ENCODE measurements around the gene BCAR3.

BCAR3 gene

DNA sequence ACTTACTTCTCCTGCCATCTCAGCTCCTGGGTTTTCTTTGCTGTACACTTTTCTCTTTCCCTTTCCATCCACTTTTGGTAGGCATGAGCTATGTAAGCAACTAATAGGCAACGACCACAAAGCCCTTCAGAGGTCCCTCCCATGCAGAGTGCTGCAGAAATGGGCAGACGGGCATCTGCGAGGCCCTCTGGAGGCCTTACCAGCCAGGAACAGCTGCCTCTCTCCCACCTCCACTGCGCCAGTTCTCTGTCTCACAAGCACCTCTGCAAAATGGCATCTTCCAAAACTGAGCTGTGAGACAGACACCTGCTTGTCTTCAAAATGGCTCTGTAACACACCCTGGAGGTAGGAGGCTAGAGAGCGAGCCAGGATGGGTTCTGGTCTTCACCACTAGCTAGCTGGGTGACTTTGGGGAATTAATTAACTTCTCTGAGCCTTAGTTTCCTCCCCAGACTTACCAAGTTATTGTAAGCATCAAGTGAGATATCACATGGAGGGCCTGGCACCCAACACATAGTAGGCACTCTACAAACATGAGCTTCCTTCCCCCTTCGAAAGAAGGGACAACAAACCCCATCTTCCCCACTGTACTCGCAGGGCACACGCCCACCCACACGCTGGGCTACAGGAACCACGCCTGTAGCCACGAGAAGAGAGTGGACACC is 62.0 kb downstream of the BCAR3 start:
- in situ Hi-C loops (cut with MboI; ENCODE audit: low sequenced_read_pairs), result loop anchor here (10.0 kb wide), 2 partner anchors 175 to 315 kb away; partner anchors contain the start of gene FNBP1L

GRCh38 chr1:93617670-93618499 is 63.8 kb downstream of the BCAR3 start:
- in situ Hi-C loops (cut with MboI; ENCODE audit: low sequenced_read_pairs), result no loop called here

DNA sequence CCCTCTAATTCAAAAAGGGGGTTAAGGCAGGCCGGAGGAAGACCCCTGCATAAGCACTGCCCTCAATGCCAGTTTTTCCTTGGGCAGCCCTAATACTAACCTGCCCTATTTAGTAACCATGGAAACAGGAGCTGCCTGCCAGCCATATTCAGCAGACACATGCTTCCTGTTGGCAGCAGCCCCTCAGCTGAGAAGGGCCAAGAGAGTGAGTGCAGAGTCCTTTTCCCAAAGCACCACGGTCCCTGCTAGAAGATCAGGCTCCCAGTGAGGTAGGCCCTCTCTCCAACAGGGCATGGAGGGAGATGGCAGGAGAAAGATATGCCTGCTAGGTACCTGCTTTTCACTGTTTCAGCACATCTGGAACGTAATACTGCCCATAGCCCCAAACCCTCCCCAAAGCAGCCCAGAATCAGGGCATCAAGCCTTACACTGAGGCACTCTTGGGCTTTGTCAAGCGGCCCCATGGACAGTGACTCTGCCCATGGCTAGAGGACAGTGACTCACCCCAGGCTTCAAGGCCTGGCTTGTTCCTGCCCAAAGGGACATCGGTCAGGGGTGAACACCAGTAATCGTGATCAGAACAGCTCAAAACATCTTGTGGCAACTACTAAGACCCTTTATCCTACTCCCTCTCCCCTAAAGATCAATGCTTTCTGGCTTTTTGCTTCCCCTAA is 64.5 kb downstream of the BCAR3 start:
- in situ Hi-C loops (cut with MboI; ENCODE audit: low sequenced_read_pairs), result no loop called here

DNA sequence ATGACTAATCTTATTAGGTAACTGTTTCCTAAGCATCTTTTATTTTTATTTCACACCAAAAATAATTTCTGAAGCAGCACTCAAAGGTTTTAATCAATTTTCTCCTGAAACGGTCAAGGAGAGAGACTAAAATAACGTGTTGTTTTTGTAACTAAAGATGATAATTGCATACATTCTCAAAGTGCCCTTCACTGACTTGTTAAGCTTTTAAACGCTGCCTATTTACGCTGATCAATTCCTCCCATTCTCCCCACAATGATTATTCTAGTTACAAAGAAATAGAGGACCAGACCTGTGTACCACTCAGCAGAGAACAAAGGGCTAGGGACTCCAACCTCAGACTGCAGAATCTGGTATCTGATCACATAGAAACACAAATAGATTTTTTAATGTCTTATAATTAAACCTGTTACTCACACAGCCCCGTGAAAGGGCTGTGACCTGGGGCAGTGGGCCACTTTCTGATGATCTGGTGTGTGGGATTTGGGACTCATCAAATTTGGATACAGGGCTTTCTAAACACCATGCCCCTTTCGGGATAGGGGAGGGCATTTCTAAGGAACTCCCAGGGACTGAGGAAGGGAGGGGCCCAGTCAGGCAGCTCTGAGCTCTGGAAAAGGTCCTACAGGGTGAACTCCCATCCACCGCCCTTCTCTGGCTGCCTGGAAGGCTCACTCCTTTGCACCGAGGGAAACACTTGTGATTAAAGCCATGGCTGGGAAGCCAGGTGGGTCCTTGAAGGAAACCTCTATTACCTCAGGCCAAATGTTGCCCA is 65.2 kb downstream of the BCAR3 start:
- in situ Hi-C loops (cut with MboI; ENCODE audit: low sequenced_read_pairs), result no loop called here

- in situ Hi-C loops (cut with MboI; ENCODE audit: low sequenced_read_pairs), result no loop called here
Observed at GRCh38 chr1:93615582-93616150, 66.0 kb downstream of the BCAR3 start.

GRCh38 chr1:93614986-93615581 is 66.6 kb downstream of the BCAR3 start:
- in situ Hi-C loops (cut with MboI; ENCODE audit: low sequenced_read_pairs), result no loop called here

- in situ Hi-C loops (cut with MboI; ENCODE audit: low sequenced_read_pairs), result no loop called here
Observed at GRCh38 chr1:93614541-93614940, 67.1 kb downstream of the BCAR3 start.

GRCh38 chr1:93613898-93614297 is 67.7 kb downstream of the BCAR3 start:
- in situ Hi-C loops (cut with MboI; ENCODE audit: low sequenced_read_pairs), result no loop called here

- in situ Hi-C loops (cut with MboI; ENCODE audit: low sequenced_read_pairs), result no loop called here
Observed at GRCh38 chr1:93612510-93612909, 69.1 kb downstream of the BCAR3 start.

DNA sequence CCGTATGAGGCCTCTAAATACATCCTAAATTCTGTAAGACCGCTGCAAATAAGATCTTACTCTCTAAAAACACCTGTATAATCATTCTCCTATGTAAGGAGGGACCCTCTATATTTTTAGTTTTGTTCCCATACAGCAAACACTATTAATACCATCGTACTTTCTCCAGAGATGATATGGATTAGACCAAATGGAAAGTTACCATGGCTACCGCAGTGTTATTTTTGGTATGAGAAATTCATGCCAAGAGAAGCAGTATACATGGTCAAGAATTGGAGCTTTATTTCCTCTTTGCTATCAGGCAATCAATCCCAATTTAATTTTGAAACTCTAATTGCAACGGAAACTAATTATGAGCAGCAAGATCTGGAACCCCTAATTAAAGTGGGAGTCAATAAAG is 70.0 kb downstream of the BCAR3 start:
- in situ Hi-C loops (cut with MboI; ENCODE audit: low sequenced_read_pairs), result no loop called here

DNA sequence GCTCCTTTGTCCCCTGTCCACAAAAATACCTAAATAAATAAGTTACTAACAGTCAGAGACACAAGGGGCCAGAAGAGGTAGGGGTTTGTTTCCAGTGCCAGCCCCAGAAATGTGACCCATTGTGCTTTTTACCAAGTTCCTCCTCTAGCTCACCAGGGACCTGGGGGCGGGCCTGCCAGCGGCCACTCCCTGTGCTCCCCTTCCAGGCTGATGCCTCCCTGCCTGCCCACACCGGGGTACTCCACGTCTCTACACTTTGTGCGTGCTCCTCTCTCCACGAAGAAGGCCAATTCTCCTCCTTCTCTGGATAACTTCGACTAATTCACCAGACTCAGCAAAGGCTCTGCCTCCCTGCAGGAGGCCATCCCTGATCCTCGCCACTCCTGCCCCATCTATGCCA is 72.1 kb downstream of the BCAR3 start:
- in situ Hi-C loops (cut with MboI; ENCODE audit: low sequenced_read_pairs), result no loop called here

DNA sequence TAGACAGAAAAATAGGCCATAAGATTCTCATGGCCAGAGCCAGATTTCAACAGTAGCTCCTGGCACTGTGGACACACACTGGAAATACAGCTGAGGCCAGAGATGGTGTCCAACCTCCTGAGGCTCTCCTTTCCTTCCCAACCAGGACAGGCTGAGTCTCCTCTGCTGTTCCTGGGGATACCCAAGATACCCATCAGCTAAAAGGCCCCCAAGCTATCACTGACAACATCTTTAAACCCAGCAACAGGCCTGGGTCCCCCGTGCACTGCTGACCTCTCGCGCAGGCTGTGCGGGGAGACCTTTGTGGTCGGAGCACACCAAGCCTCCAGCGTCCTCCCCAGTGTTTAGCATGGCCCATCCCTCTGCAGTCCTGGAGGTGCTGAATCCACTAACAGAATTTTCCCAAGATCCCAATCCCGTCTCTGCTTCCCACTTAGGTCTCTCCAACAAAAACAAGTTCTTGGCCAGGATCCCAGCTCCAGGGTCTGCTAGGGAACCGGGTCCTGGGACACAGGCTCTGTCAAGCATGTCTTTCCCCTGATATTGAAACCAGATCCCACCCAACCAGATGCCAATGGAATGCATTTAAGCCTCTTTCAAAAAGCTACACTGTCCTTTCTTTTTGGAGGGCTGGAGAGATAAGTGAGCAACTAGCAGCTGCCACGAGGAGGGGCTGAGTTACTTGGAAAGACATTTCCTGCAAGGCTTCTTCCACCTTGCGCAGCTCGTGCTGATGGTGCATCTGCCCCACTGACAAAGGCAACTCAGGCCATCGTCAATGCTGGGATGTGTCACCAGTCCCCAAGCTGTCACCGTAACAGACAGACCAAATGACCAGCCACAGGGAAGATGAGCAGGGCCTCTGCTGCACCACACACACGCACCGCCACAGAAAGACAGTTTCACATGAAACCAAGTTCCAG is 73.2 kb downstream of the BCAR3 start:
- in situ Hi-C loops (cut with MboI; ENCODE audit: low sequenced_read_pairs), result no loop called here

DNA sequence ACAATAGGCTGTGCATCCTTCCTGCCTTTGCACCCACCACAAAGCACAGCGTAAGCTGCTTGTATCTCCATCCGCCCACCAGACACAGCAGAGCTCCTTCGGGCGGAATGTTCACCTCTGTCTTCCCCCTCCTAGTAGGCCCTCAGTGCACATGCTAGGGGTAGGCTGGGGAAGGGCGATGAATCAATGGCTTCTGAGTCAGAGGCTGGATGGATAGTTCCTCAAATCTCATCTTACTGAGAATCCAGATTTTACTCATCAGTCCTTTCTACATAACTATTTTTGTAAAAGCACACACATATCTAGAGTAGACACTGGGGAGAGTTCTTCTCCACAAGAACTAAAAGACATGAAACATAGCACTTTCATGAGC is 73.8 kb downstream of the BCAR3 start:
- in situ Hi-C loops (cut with MboI; ENCODE audit: low sequenced_read_pairs), result no loop called here

GRCh38 chr1:93605812-93606512 is 75.7 kb downstream of the BCAR3 start:
- in situ Hi-C loops (cut with MboI; ENCODE audit: low sequenced_read_pairs), result no loop called here

- in situ Hi-C loops (cut with MboI; ENCODE audit: low sequenced_read_pairs), result no loop called here
Observed at GRCh38 chr1:93605026-93605568, 76.5 kb downstream of the BCAR3 start.

- in situ Hi-C loops (cut with MboI; ENCODE audit: low sequenced_read_pairs), result no loop called here
Observed at GRCh38 chr1:93604411-93604810, 77.2 kb downstream of the BCAR3 start.

DNA sequence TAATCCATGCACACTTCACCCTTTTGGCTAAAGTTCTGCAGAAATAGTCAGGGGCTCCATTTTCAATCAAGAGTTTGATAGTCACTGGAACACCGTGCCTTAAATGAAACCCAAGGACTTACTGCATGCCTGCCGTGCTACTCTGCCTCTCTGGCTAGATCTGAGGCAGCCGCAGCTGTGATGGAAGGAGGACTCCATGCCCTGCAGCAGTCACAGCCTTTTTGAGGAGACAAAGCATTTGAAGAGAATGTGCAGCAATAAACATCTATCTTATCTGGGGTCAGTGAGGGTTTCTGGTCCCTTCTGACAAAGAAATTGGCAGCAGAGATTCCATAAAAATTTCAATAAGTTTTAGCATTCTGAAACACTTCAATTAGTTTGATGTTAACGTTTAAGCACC is 78.0 kb downstream of the BCAR3 start:
- in situ Hi-C loops (cut with MboI; ENCODE audit: low sequenced_read_pairs), result no loop called here

- in situ Hi-C loops (cut with MboI; ENCODE audit: low sequenced_read_pairs), result no loop called here
Observed at GRCh38 chr1:93603106-93603505, 78.5 kb downstream of the BCAR3 start.
